Measurements from ENCODE around the gene TAS1R1. TPM values are rescaled to one million over a fixed set of nuclear protein-coding genes. Genes with fewer than 3 reads are reported as not detected.

Gene TAS1R1
- total and polyA plus RNA-seq, 10 of the 15 experiments (the other 5 are each of a cell fraction or from before 2014, with no cell fraction given): 0.03 to 0.06 (median 0.04) TPM; not detected in 7

- Histone ChIP-seq H3K27ac (ENCODE audit: control insufficient read depth, insufficient read depth) (peak overlapping the region; percentile 79), H2AFZ (ENCODE audit: control insufficient read depth, low read depth, low read length) (peak overlapping the region; percentile 70), H3K27me3 (replicated peaks in 1 of 2; ENCODE audit: control insufficient read depth in 2 of 2, insufficient read depth in 2 of 2, low read length in 1 of 2) (no peaks in the 10 kb centered on the region), H3K9me3 (replicated peaks; ENCODE audit: control insufficient read depth, insufficient read depth, low read length) (no peaks in the 10 kb centered on the region), H3K4me3 (peak overlapping the region; percentile 94), H3K4me2 (ENCODE audit: control insufficient read depth, insufficient read depth) (peak overlapping the region; percentile 100), H3K9ac (ENCODE audit: control insufficient read depth, insufficient read depth, low read length) (peak overlapping the region; percentile 84), H3K79me2 (ENCODE audit: control insufficient read depth, insufficient read depth, low read length) (peaks cover 36% of the 10 kb centered on the region), H3K4me1 (ENCODE audit: control insufficient read depth, insufficient read depth, low read length) (peaks cover 13% of the 10 kb centered on the region), H4K20me1 (ENCODE audit: control insufficient read depth, insufficient read depth) (no peaks in the 10 kb centered on the region), H3K36me3 (ENCODE audit: control insufficient read depth in 2 of 2, insufficient read depth in 2 of 2, low read length in 1 of 2) (peaks cover 0 to 2% of the 10 kb centered on the region in 2 experiments; a peak in 1 of 4 replicates)
- SMC1A ChIA-PET (ENCODE audit: uncharacterized antibody, unreplicated experiment): interaction anchor here (0.9 kb wide), 1 partner anchor 9 kb away, joined by 3 read pairs; no protein-coding TSS in a partner anchor
- intact Hi-C loops (cut with micrococcal nuclease; ENCODE audit: unreplicated experiment): no loop called here
- WGBS (ENCODE audit: insufficient coverage, insufficient replicate concordance, low lambda C conversion rate, missing lambda C conversion rate): 3% methylated on average over 36 of the region's 36 CpGs
- CTCF ChIA-PET: interaction anchor here (1.0 to 5.4 kb wide), 2 partner anchors 9 to 49 kb away, joined by 3 to 39 read pairs; partner anchors contain the start of genes NOL9 and TAS1R1
- ATAC-seq (peak; percentile 42), FAIRE-seq (no peak), DNase-seq (ENCODE audit: low read depth, low spot score) (no peak)
- RAD21 ChIA-PET (ENCODE audit: unreplicated experiment): no interaction called here
- POLR2A ChIA-PET: interaction anchor here (0.9 kb wide), 2 partner anchors 9 to 13 kb away, joined by 3 read pairs; no protein-coding TSS in a partner anchor
- BruUV-seq (replicated peaks): no TSS peak
- in situ Hi-C loops (cut with MboI): no loop called here
- TF ChIP-seq NFIC (IDR thresholded peaks at IDR 0.05; ENCODE audit: low read depth, low read length) (no peak), USF2 (IDR thresholded peaks at IDR 0.05; ENCODE audit: borderline replicate concordance, low read depth, low read length) (no peak), POLR2AphosphoS5 (IDR thresholded peaks at IDR 0.05; ENCODE audit: low read length) (0 out of 2 replicates have a peak, but pooled peaks have one; percentile 46), BACH1 (IDR thresholded peaks at IDR 0.05; ENCODE audit: borderline replicate concordance) (0 out of 2 replicates have a peak, but pooled peaks have one; percentile 11), POLR2A (IDR thresholded peaks at IDR 0.05; ENCODE audit: low read depth, low read length) (peak; percentile 36; the same call in 1 of the 2 replicates), CHD1 (IDR thresholded peaks at IDR 0.05; ENCODE audit: low read depth, low read length) (no peak), RBBP5 (conservative IDR thresholded peaks at IDR 0.05) (no peak), YY1 (IDR thresholded peaks at IDR 0.05; ENCODE audit: low read depth, low read length) (peak; percentile 50), IKZF1 (conservative IDR thresholded peaks at IDR 0.05) (no peak), CREM (IDR thresholded peaks at IDR 0.05; ENCODE audit: low read depth) (0 out of 2 replicates have a peak, but pooled peaks have one; percentile 46), PKNOX1 (IDR thresholded peaks at IDR 0.05) (no peak), NKRF (conservative IDR thresholded peaks at IDR 0.05) (peak; percentile 6; the same call in 1 of the 2 replicates), SMAD1 (IDR thresholded peaks at IDR 0.05; ENCODE audit: low read depth, partially characterized antibody) (no peak), EED (IDR thresholded peaks at IDR 0.05; ENCODE audit: low read depth) (no peak), ZNF207 (IDR thresholded peaks at IDR 0.05; ENCODE audit: borderline replicate concordance) (0 out of 2 replicates have a peak, but pooled peaks have one; percentile 48), IRF5 (IDR thresholded peaks at IDR 0.05; ENCODE audit: borderline replicate concordance) (no peak), SREBF2 (IDR thresholded peaks at IDR 0.05; ENCODE audit: low read length) (no peak), FOXM1 (IDR thresholded peaks at IDR 0.05; ENCODE audit: low read depth, low read length) (no peak), NR2C2 (IDR thresholded peaks at IDR 0.05; ENCODE audit: borderline replicate concordance, control insufficient read depth, insufficient read length, low read depth) (no peak), ZNF622 (IDR thresholded peaks at IDR 0.05) (no peak), RELA (IDR thresholded peaks at IDR 0.05; ENCODE audit: borderline replicate concordance, partially characterized antibody) (no peak)
These were observed 48.3 kb downstream of the TAS1R1 start for GRCh38 chr1:6603238-6603914.

All from GM12878 (cell line).